ENCODE results near the gene LCE1D.

The LCE1D gene

GRCh38 chr1:152823294-152823693 lies 26.8 kb downstream of the LCE1D start:
- Histone ChIP-seq H3K27me3 (ENCODE audit: insufficient read depth, low read length) (no peaks in the 10 kb centered on the region), H3K4me1 (ENCODE audit: insufficient read depth, low read length) (no peaks in the 10 kb centered on the region), H3K9me3 (ENCODE audit: insufficient read depth, low read depth, low read length) (peaks cover 28% of the 10 kb centered on the region), H3K36me3 (ENCODE audit: insufficient read depth, low read depth, low read length) (no peaks in the 10 kb centered on the region), H3K4me3 (ENCODE audit: low read length) (no peak overlapping the region), H3K27ac (ENCODE audit: low read length) (no peak overlapping the region), H3K9ac (ENCODE audit: low read depth, low read length) (no peak overlapping the region)

GRCh38 chr1:152824964-152825363 lies 28.4 kb downstream of the LCE1D start:
- Histone ChIP-seq H3K27ac (ENCODE audit: low read length) (no peak overlapping the region), H3K4me1 (ENCODE audit: insufficient read depth, low read length) (no peaks in the 10 kb centered on the region), H3K9me3 (ENCODE audit: insufficient read depth, low read depth, low read length) (peaks cover 43% of the 10 kb centered on the region), H3K4me3 (ENCODE audit: low read length) (no peak overlapping the region), H3K9ac (ENCODE audit: low read depth, low read length) (no peak overlapping the region), H3K27me3 (ENCODE audit: insufficient read depth, low read length) (no peaks in the 10 kb centered on the region), H3K36me3 (ENCODE audit: insufficient read depth, low read depth, low read length) (no peaks in the 10 kb centered on the region)

GRCh38 chr1:152827173-152827572 lies 30.7 kb downstream of the LCE1D start, which contains the start of gene LCE1A:
LCE1A (plus strand) TSS chr1:152827473; CDS start chr1:152827473, 0 bp downstream.
- H3K4me1 ChIP-seq (ENCODE audit: insufficient read depth, low read length) = no peaks in the 10 kb centered on the region
- no peak within 1 kb of the TSS for H3K9ac ChIP-seq (ENCODE audit: low read depth, low read length)
- no peak within 1 kb of the TSS for H3K27ac ChIP-seq (ENCODE audit: low read length)
- H3K36me3 ChIP-seq (ENCODE audit: insufficient read depth, low read depth, low read length) = no peaks in the 10 kb centered on the region
- H3K4me3 ChIP-seq (ENCODE audit: low read length) = no peak within 1 kb of the TSS
- H3K9me3 ChIP-seq (ENCODE audit: insufficient read depth, low read depth, low read length) = peaks cover 46% of the 10 kb centered on the region
- no peaks in the 10 kb centered on the region for H3K27me3 ChIP-seq (ENCODE audit: insufficient read depth, low read length)

- Histone ChIP-seq H3K27ac (ENCODE audit: low read length) (no peak overlapping the region), H3K4me1 (ENCODE audit: insufficient read depth, low read length) (no peaks in the 10 kb centered on the region), H3K4me3 (ENCODE audit: low read length) (no peak overlapping the region), H3K9ac (ENCODE audit: low read depth, low read length) (no peak overlapping the region), H3K9me3 (ENCODE audit: insufficient read depth, low read depth, low read length) (peaks cover 30% of the 10 kb centered on the region), H3K27me3 (ENCODE audit: insufficient read depth, low read length) (no peaks in the 10 kb centered on the region), H3K36me3 (ENCODE audit: insufficient read depth, low read depth, low read length) (no peaks in the 10 kb centered on the region)
These were observed 40.3 kb downstream of the LCE1D start for GRCh38 chr1:152836870-152837269.

- no peaks in the 10 kb centered on the region for H3K27me3 ChIP-seq (ENCODE audit: insufficient read depth, low read length)
- H3K4me1 ChIP-seq (ENCODE audit: insufficient read depth, low read length) = no peaks in the 10 kb centered on the region
- peaks cover 36% of the 10 kb centered on the region for H3K9me3 ChIP-seq (ENCODE audit: insufficient read depth, low read depth, low read length)
- no peak within 1 kb of the TSS for H3K27ac ChIP-seq (ENCODE audit: low read length)
- no peaks in the 10 kb centered on the region for H3K36me3 ChIP-seq (ENCODE audit: insufficient read depth, low read depth, low read length)
- H3K9ac ChIP-seq (ENCODE audit: low read depth, low read length) = no peak within 1 kb of the TSS
- H3K4me3 ChIP-seq (ENCODE audit: low read length) = no peak within 1 kb of the TSS
These were observed 46.0 kb downstream of the LCE1D start, which contains the start of gene LCE6A for GRCh38 chr1:152842556-152842955. LCE6A (plus strand) TSS chr1:152842856; CDS start chr1:152843521, 665 bp downstream.

Data from iPS-20b (cell line).